K562 (cell line): Measurements from ENCODE around the gene MS4A18.

ENCODE experiments used
- CTCF ChIP-seq, 3 experiments: IDR thresholded peaks in 2 of 3; conservative IDR thresholded peaks in 1 of 3; 2 replicates each; pipeline ENCODE4 v1.5.1; 2011 to 2012; ENCODE audit warnings: low read length in 3 of 3, mild to moderate bottlenecking in 3 of 3, control low read depth in 2 of 3, improper control_type of control experiment in 1 of 3, inconsistent platforms in 1 of 3, low read depth in 1 of 3, mixed read lengths in 1 of 3, moderate library complexity in 1 of 3; ENCODE audit not compliant: insufficient read depth in 2 of 3
- POLR2G ChIP-seq: fragments of 200-400 bp; formaldehyde crosslinking; IDR thresholded peaks from 2 replicates; pipeline ENCODE4 v1.6.1; 2017; ENCODE audit warnings: low read depth, mild to moderate bottlenecking, antibody characterized with exemption, low read length, moderate library complexity
- RNF2 ChIP-seq: sonication (generic); IDR thresholded peaks from 2 replicates; pipeline ENCODE4 v1.6.1; 2016
- SRF ChIP-seq, 2 experiments: fragments of 250-450, 450-650 bp in 1 of 2; sonication (Bioruptor Pico) in 1 of 2; sonication (generic) in 1 of 2; formaldehyde crosslinking; IDR thresholded peaks; 2 replicates each; pipeline versions ENCODE4 v1.5.0 to v1.5.1; 2020 to 2022; ENCODE audit warnings: mild to moderate bottlenecking in 1 of 2, missing genetic modification reagents in 1 of 2
- TCF7L2 ChIP-seq: fragments of 150-350 bp; IDR thresholded peaks from 2 replicates; pipeline ENCODE4 v1.6.1; 2016; ENCODE audit warnings: low read depth, mild to moderate bottlenecking, low read length, moderate library complexity
- YY1 ChIP-seq, 3 experiments: IDR thresholded peaks; 2 replicates each; pipeline ENCODE4 v1.6.1; 2011; ENCODE audit warnings: low read length in 2 of 3, mild to moderate bottlenecking in 2 of 3, moderate library complexity in 2 of 3, borderline replicate concordance in 1 of 3, control low read depth in 1 of 3, low read depth in 1 of 3; ENCODE audit not compliant: insufficient read depth in 3 of 3, insufficient replicate concordance in 2 of 3, control insufficient read depth in 1 of 3, insufficient read length in 1 of 3; ENCODE audit errors: extremely low read depth in 1 of 3
- ZBTB49 ChIP-seq: sonication (generic); formaldehyde crosslinking; IDR thresholded peaks from 2 replicates; pipeline ENCODE4 v1.8.0; 2022; ENCODE audit warnings: missing genetic modification reagents, mild to moderate bottlenecking, borderline replicate concordance

DNA sequence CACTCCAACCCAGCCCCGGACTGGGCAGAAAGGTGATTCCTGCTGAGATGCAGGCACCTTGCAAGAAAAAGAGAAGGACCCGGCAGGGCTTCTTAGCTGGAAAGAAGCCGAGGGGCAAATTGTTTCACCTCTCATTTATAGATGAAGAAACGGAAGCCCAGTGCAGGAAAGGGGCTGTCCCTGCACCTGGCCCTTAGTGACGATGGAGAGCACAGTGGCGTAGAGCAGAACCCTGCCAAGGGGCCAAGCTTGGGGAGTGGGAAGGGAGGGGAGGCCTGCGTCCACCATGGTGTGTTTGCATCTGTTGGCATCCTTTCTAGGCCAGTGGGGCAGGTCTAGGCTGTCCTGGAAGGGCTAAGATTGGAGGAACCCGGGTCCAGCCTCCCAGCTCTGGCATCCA is 24.3 kb downstream of the MS4A18 start:
- TF ChIP-seq CTCF (IDR thresholded peaks at IDR 0.05 in 2 of 3, conservative IDR thresholded peaks at IDR 0.05 in 1 of 3; ENCODE audit: insufficient read depth in 2 of 3, low read depth in 1 of 3, low read length in 3 of 3) = no peak
- no peak for TF ChIP-seq YY1 (IDR thresholded peaks at IDR 0.05; ENCODE audit: borderline replicate concordance in 1 of 3, control insufficient read depth in 1 of 3, extremely low read depth in 1 of 3, insufficient read depth in 3 of 3, insufficient read length in 1 of 3, insufficient replicate concordance in 2 of 3, low read depth in 1 of 3, low read length in 2 of 3)
- no peak for TF ChIP-seq POLR2G
- no peak for TF ChIP-seq SRF (CRISPR knock-in tag; IDR thresholded peaks at IDR 0.05)
- TF ChIP-seq ZBTB49 = no peak
- TF ChIP-seq RNF2 = no peak
- no peak for TF ChIP-seq TCF7L2
